ENCODE data around the gene BCL11A.
"Not testable (repeated sequence)": the region's sequence is repeated elsewhere in the genome, so short reads cannot be mapped to it uniquely, and the experiment has no call there.

The BCL11A gene

DNA sequence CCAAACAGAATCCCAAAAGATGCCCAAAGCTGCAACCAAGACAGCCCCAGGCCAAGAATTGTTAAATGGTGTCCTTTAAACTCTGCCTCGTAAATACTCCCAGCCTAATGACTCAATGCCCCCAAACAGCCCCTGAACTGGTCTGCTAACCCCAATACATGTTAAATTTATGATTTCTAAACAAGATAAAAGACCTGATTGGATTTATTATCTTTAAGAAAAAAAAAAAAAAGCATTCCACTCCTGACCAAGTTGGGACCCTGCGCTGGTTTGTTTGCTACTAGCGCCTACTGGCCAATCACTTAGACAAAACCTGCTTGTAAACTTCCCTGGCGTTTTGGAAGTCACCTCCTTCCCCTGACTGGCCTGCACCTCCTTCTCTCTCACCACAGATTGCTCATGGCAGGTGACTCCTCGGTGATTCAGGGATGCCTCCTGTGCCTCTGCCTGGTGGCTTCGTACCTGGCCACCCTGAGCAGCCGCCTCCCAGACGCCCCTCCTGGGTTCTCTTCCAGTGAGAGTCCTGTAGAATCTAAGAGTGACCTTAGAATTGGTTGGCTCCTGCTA lies 121.3 kb downstream of the BCL11A start:
- DNase-seq (ENCODE audit: low read depth): no peak

DNA sequence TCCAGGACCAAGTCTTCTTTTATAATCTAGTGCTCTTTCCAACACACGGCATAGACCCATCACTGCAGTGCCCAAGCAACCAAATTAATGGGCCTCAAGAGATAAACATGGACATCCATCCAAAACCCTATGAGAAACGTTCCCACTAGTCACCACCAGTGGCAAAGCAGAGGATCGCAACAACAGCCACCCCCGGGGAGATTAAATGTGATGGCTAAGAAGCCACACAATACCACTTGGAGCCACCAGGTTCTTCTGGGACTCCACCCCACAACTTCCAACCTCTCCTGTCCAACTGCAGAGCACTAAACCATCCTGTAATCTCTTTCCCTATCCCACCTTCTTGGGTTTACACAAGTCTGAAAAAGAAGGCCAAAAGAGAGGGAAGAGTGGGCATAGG lies 123.8 kb downstream of the BCL11A start:
- no peak for DNase-seq (ENCODE audit: low read depth)

DNA sequence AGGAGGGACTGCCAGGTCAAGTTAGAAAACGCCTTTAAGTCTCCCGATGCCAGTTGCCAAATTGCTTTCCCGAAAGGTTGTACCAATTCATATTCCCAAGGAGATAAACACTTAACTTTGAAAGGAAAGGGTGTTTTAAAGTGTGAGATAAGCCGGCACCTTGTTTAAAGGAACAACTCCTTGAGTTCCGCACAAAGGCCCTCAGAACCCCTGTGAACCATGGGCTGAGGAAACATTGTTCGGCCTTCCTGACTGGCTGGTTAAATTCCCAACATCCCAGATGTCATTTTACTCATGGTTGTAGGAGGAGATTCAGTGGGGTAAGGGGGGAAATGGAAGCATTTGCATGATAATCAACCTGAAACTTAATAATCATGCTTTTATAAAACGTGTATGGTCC lies 126.6 kb downstream of the BCL11A start:
- no peak for DNase-seq (ENCODE audit: low read depth)

DNA sequence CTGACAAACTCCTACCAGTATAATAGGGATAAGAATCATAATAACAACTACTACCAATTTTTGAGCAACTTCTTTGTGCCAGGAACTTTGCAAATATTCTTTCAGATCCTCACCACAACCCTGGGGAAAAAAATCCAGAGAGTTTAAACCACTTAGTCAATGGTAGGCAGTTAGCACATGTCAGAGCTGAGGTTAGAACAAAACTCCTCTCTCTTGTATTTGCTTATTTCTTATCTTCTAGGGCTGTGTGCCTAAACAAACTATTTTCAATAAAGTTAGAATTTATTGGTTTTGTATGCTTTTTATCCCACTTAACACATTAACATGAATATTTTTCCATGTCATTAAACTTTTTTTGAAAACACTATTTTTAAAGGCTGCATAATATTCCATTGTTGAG lies 127.1 kb downstream of the BCL11A start:
- DNase-seq (ENCODE audit: low read depth): no peak

DNA sequence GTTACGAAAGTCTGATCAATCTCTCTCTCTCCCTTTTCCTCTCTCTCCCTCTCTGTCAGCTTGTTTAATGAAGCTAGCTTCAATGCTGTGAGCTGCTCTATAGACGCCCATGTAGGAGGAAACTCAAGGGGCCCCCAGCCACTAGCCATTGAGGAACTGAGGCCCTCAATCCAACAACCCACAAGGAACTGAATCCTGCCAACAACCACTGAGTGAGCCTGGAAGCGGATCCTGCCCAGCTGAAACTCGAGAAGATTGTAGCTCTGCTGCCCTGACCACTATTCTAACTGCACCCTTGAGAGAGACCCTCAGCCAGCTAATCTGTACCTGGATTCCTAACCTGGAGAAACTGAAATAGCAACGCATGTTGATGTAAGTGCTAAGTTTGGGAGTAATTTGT lies 129.2 kb downstream of the BCL11A start:
- DNase-seq (ENCODE audit: low read depth): no peak

DNA sequence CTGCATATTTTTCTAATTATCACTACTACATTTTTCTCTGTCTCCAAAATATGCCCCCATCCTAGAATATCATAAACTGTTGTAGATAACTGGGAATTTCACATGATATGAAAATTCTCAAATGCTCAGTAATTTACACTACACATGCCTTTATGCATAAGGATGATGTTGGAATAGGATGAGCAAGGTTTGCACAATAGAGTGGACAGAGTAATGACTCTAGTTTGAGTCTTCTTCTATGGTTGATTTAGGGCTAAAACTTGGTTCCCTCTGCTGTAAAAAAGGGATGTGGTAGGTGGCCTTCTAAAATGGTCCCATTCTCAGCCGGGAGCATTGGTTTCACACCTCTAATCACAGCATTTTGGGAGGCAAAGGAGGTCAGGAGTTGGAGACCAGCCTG lies 129.9 kb downstream of the BCL11A start:
- DNase-seq (ENCODE audit: low read depth): no peak

DNA sequence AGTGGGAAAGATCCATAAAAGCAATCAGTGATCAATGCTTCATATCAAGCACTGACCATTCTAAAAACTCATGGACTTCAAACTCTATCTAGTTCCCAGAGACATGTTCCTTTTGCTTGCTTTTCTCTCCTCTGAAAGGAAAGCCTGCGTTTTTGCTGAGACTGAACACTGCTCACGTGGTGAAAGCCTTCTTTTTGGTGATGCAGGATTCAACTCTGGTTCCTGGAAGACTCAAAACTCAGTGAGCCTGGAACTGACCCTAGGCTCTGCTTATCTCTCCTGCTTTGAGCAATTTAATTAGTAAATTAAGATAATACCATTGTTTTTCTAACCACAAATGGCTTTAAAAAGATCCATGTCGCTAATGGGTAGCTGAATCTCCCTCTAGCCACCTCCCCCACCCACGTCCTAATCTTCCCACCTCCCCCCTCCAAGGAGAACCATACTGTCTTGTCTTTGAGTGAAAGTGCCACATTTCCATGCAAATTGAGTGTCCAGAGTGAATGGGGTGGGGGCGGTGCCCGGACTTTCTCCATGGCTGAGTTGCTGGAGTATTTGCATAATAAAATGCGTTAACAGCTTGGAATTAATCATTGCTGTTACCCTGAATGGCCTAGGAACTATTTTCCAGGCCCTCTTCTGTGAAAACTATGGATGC lies 130.5 kb downstream of the BCL11A start:
- DNase-seq (ENCODE audit: low read depth): no peak

DNA sequence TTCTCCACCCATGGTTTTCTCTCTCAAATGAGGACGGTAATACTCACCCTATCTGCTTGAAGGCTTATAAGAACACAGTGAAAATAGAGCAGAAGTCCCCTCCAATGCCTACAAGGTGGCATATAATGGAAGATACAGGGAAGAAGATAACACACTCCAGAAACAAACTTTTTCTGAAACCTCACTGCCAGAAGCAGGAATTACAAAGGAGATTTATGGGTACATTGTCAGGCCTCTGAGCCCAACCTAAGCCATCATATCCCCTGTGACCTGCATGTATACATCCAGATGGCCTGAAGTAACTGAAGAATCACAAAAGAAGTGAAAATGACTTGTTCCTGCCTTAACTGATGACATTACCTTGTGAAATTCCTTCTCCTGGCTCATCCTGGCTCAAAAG lies 136.2 kb downstream of the BCL11A start:
- not testable (repeated sequence) for DNase-seq (ENCODE audit: low read depth)

DNA sequence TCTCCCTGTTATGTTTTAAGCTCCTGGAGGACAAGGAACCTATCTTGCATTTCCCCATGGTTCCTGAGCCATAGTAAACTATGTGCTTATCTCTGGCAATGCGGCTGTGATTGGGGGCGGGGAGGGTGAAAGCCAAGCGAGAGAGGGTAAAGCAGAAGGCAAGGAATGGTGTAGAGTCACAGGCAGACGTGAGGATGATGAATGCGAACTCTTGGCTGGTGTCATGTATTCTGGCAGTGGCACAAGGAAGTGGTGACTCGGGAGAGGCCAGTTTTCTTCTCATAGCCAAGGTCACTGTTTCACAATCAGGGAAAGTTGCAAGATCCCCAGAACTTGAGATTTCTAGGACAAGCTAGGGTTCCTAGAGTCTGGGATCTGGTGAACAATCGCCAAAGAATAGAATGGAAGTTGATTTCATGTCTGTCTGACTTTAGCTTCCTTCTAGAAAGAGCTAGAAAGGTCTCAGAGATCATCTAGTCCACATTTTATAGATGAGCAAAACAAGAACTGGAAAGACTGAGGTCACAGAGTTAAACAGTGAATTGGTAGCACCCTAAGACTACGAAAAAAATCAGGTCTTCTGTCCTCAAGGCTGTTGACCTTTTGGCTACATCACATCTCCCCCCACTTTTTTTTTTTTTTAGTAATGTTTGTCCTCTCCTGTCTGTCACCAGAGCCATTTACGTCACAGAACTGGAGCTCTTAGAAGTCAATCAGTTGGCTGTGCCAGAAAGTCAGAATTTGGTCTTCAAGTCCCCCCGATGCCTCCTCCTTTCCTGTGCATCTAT lies 137.0 kb downstream of the BCL11A start:
- DNase-seq (ENCODE audit: low read depth): no peak

DNA sequence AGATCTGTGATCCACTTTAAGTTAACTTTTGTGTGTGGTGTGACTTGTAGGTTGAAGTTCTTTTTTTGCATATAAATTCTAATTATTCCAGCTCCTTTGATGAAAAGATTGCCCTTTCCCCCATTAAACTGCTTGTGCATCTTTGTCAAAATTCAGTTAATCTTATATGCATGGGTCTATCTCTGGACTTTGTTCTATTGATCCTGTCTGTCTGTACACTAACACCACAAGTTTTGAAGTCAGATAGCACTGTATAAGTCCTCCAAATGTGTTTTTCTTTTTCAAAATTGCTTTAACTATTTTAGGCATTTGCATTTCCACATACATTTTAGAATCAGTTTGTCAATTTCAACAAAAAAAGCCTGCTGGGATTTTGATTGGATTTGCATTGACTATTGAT lies 137.6 kb downstream of the BCL11A start:
- no peak for DNase-seq (ENCODE audit: low read depth)

DNA sequence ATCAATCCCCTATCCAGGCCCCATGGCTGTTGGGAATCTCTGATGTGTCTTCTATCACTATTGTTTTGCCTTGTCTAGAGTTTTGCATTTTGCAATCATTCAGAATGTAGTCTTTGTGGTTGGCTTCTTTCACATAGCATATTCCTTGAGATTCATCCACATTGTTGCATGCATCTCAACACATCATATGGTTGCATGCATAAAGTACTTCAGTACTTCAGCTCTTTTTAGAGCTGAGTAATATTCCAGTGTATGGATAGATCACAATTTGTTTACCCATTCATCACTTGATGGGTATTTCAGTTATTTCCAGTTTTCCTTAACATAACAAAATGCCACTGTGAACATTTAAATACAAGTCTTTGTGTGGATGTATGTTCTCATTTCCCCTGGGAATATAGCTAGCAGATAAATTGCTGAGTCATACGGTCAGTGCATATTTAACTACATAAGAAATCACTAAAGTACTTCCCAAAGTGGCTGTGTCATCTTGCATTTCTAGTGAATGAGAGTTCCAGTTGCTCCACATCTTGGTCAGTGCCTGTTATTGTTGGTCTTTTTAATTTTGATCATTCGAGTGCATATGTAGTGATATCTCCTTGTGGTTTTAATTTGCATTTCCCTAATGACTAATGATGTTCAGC lies 138.8 kb downstream of the BCL11A start:
- DNase-seq (ENCODE audit: low read depth): no peak

DNA sequence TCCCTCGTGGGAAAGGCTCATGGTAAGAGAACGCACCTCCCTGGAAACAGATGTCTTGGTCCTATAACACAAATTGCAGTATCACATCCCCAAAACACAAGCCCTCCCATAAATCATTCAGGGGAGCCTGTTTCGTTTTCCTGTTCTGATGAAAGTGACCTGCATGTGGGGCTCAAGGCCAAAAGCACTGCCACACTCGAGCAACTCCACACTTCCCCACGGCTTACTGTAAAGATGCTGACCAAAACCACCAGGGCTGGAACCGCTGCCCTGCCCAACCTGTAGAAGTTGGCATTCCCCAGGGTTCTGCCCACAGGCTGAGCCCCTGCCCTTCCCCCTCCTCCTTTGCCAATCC lies 139.7 kb downstream of the BCL11A start:
- no peak for DNase-seq (ENCODE audit: low read depth)

DNA sequence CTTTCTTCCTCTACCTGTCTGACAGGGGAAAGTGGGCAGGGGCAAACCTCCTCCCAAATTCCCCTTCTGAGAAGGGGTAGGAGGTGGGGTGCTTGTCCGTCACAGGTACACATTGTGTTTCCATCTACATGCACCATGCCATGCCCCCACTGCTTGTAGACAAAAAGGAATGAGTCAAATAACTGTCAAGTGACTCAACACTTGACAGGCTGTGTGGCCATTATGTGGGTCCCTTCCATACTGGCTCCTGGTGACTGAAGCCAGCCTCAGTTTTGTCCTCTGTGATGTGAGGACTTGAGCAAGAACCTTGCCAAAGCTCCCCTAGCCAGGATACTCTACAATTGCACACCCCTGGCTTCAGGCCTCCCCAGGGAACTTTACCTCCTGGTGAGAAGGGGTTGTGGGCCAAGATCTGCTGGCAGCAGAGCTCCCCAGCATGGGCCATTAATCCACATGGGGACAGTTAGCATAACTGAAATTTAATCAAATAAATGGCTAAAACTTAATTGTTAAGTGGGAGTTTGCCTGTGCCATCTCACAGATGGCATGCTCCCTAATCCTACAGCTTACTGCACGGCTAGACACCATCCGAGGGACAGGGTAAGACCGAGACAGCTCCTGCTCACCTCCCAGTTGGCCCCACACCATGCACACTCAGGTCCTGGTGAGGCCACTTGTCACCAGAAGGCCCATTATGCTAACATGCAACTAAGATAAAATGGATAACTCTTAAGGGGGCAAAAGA lies 140.2 kb downstream of the BCL11A start:
- DNase-seq (ENCODE audit: low read depth): no peak

DNA sequence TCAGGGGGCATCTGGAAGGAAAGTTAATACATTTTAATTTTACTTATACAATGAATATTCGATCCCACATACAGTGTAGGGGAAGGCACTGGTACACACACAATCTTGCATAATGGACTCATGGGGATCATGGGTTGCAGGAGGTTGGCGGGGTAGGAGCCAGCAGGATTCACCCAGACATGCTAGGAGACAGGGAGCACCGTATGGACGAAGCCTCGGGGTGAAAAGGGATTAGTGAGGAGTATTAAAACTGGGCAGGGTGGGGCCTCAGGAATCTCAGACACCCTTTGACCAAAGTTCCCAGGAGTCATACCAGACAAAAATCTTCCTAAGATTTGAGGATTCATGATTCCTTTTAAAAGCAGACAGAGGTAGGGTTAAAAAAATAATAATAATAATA lies 140.8 kb downstream of the BCL11A start:
- no peak for DNase-seq (ENCODE audit: low read depth)

DNA sequence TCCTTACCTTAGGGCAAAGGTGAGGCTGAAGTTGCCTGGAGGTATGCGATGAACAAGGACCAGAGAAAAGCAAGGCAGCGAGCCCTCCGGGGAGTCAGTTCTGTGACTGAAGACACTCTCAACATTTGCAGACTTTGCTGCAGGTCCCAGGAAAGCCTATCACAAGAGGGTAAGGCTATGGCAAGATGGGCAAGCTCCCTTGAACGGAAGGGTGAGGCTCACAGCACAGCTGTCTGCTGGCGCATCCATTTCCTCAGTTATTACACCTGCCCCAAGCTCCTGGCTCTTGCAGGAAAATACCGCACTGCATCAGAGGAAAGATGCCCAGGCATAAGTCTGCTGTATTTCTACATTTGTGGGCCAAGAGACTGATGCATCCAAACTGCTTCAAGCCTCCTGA lies 141.4 kb downstream of the BCL11A start:
- no peak for DNase-seq (ENCODE audit: low read depth)

DNA sequence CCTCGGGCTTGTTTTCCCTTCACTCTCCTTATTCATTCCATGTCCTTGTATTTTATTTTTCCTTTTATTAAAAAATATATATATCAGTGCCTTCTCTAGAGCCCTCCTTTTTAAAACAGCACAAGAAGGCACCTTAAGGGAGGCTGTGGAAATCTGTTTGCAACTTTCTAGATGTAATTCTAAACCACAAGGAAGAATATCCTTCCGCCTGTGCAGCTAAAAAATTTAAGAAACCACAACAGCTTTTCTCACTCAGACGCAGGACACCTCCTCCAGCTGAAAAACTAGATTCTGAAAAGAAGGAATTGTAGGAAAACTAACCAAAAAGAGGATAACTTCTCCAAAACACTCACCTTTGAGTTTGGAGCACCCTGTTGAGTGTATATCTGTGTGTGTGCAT lies 142.2 kb downstream of the BCL11A start:
- DNase-seq (ENCODE audit: low read depth): no peak

DNA sequence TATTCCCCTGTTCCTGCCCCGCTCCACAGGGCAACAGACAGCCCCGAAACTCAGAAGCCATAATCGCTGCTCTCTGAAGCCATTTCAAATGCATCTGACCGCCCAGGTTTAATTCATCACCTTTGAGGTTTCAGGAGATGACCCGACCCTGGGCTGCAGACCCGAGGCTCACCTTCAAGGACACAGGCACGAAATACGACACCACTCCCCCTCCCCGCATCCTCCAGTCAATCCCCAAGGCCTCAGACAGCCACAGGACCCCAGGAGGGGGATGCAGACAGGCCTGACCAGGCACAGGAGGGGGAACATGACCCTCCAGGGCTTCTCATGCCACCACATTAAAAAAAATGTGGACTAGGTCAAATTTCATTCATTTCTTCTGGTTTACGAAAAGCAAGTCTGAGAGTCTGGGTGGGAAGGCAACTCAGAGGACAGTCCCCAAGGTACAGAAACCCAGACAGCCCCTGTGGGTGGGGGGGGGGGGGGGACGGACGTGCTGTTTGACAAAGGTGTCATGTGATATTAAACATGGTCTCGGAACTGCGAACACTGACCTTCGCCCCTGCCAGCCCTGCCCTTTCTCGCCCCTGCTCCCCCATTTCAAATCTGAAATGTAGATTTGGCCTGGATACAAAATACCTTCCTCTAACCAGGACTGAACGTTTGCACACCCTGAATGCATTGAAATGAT lies 142.9 kb downstream of the BCL11A start:
- DNase-seq (ENCODE audit: low read depth): no peak

DNA sequence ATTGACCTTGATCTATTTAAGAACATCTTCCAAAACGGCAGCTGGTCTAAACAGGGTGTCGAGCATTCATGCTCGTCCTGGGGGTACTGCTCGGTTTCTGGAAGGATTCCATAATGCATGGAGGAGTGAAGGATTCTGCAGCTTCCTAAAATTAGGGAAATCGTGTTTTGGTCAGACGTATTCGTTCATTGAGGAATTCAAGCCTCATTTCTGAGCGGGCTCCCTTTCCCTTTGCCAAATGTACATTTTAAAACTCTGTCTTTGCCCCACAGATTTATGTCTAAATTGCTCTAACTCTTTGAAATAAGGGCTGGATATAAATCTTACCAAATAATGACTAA lies 144.0 kb downstream of the BCL11A start:
- no peak for DNase-seq (ENCODE audit: low read depth)

DNA sequence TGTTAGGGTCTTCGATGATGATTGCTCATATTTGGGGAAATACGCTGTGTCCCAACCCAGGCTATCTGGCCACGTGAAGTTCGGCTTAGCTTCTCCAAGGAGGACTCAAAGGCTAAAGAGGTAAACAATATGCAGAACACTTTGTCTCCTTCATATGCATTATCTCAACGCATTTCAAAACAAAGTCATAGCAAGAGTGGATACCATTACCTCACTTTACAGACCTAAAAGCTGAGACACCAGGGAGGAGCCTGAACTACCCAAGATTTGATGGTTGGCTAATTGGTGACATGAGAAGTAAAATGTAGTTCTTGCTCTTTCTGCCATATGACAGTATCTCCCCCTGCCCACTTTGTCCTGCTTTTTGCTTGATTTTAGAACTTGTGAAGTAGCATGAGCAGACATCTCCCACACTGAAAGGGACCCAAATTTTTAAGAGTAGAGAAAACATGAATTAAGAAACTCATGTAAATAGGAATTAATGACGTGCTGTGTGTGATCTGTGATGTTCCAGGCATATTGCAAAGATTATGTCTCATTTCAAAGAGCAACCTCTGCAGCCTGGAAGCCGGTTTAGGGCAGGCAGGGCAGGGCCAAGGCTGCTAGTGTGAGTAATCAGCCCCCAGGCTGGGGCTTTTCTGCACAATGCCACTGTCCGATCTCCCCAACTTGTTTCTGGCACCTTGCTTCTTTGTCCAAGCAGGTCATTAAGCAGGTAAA lies 144.5 kb downstream of the BCL11A start:
- DNase-seq (ENCODE audit: low read depth): no peak

DNA sequence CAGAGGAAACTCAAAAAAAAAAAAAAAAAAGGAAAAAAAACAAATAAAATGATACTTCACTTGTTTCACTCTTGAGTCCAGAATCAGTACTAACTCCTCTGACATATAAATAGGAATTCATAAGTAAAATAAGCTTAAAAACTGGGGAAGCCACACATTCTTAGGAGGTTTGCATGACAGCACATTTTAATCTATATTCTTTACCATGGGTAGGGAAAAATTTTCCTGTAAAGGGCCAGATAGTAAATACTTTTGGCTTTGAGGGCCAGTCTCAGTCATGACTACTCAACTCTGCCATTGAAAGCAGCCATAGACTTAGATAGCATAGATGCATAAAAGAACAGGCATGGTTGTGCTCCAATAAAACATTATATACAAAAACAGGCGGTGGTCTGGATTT lies 145.2 kb downstream of the BCL11A start:
- DNase-seq (ENCODE audit: low read depth): no peak

DNA sequence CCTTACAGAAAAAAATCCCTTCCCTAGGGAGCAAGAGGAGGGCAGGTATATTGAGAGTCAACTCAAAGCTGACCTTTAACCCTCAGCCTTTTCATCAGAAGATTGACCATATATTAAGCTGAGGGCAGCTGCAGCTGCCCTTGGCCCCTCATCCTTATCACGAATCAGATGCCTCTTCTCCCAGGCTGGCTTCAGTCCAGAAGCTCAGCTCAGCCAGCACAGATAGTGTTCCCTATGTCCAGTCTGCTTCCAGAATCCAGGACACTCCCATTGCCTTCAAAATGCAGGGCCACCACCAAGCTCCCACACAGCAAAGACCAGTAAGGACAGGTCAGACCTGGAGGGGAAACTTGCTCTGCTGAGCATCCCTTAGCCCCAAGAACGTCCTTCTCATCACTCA lies 146.1 kb downstream of the BCL11A start:
- DNase-seq (ENCODE audit: low read depth): no peak

Data from activated T-cell treated with anti-CD3 and anti-CD28 coated beads for 48 hours (primary cell).